SK-N-SH (cell line): Measurements from ENCODE around the gene LST1. TPM values are rescaled to one million over a fixed set of nuclear protein-coding genes. Genes with fewer than 3 reads are reported as not detected.

Experiments used
- CTCF ChIA-PET: fragments of 300-600, 350-600 bp; formaldehyde crosslinking; extraction: SDS; loops from one replicate; lab custom pipeline; 2021; lab: Yijun Ruan, JAX
- POLR2A ChIA-PET: fragments of 350-600 bp; sonication (Branson Sonifier 250); formaldehyde crosslinking; extraction: SDS; loops from one replicate; lab custom pipeline; 2020; ENCODE audit warnings: antibody characterized with exemption, inconsistent platforms; lab: Yijun Ruan, JAX
- DNase-seq: peaks from one replicate; pipeline ENCODE4 v3.0.0; 2012
- H2AFZ ChIP-seq: fragments of 200-600 bp; sonication (generic); 2 replicates; pipeline ENCODE4 v1.8.1; 2016; ENCODE audit warnings: antibody characterized with exemption, mild to moderate bottlenecking, low read depth
- H3F3A ChIP-seq: fragments of 200-600 bp; sonication (generic); replicated peaks from 2 replicates; pipeline ENCODE3; 2016; ENCODE audit warnings: antibody characterized with exemption, mild to moderate bottlenecking; ENCODE audit not compliant: insufficient read depth
- H3K27ac ChIP-seq, 2 experiments: fragments of 200-500 bp in 1 of 2; fragments of 200-600 bp in 1 of 2; sonication (Bioruptor generic) in 1 of 2; sonication (generic), shearing (Covaris generic) in 1 of 2; 2 replicates each; pipeline versions ENCODE4 v1.5.1 to v1.6.1; 2014 to 2016; ENCODE audit warnings: low read depth in 2 of 2, inconsistent platforms in 1 of 2, low read length in 1 of 2, mild to moderate bottlenecking in 1 of 2, mixed read lengths in 1 of 2
- H3K27me3 ChIP-seq: fragments of 200-600 bp; sonication (generic), shearing (Covaris generic); 2 replicates; pipeline ENCODE4 v1.6.1; 2016; ENCODE audit warnings: mixed run types; ENCODE audit not compliant: insufficient read depth
- H3K36me3 ChIP-seq, 2 experiments: fragments of 200-500 bp in 1 of 2; fragments of 200-600 bp in 1 of 2; sonication (Bioruptor generic) in 1 of 2; sonication (generic) in 1 of 2; replicated peaks in 1 of 2; 2 replicates each; pipeline versions ENCODE3 to v1.5.1; 2014 to 2016; ENCODE audit warnings: low read length in 1 of 2, mild to moderate bottlenecking in 1 of 2; ENCODE audit not compliant: insufficient read depth in 2 of 2, control insufficient read depth in 1 of 2
- H3K4me1 ChIP-seq, 2 experiments: fragments of 200-500 bp in 1 of 2; fragments of 200-600 bp in 1 of 2; sonication (Bioruptor generic) in 1 of 2; sonication (generic), shearing (Covaris generic) in 1 of 2; 2 replicates each; pipeline versions ENCODE4 v1.5.1 to v1.6.1; 2014 to 2016; ENCODE audit warnings: low read depth in 1 of 2, low read length in 1 of 2, mixed run types in 1 of 2; ENCODE audit not compliant: insufficient read depth in 2 of 2, control insufficient read depth in 1 of 2
- H3K4me2 ChIP-seq: fragments of 200-600 bp; sonication (generic), shearing (Covaris generic); 2 replicates; pipeline ENCODE4 v1.6.1; 2017; ENCODE audit warnings: mixed run types
- H3K4me3 ChIP-seq, 2 experiments: fragments of 200-500 bp in 1 of 2; fragments of 200-600 bp in 1 of 2; sonication (Bioruptor generic) in 1 of 2; sonication (generic), shearing (Covaris generic) in 1 of 2; 2 replicates each; pipeline versions ENCODE4 v1.5.1 to v1.8.1; 2014 to 2016; ENCODE audit warnings: low read depth in 2 of 2, inconsistent platforms in 1 of 2, low read length in 1 of 2, mild to moderate bottlenecking in 1 of 2, mixed read lengths in 1 of 2, moderate library complexity in 1 of 2
- H3K79me2 ChIP-seq: fragments of 200-600 bp; sonication (generic); 2 replicates; pipeline ENCODE4 v1.8.1; 2017; ENCODE audit warnings: mild to moderate bottlenecking; ENCODE audit not compliant: insufficient read depth
- H3K9ac ChIP-seq: fragments of 200-600 bp; sonication (generic); 2 replicates; pipeline ENCODE4 v1.6.1; 2017; ENCODE audit warnings: mixed run types
- H3K9me2 ChIP-seq: fragments of 200-600 bp; sonication (generic); 2 replicates; pipeline ENCODE4 v1.6.1; 2017; ENCODE audit warnings: mixed run types
- H3K9me3 ChIP-seq: fragments of 200-600 bp; sonication (generic); 2 replicates; pipeline ENCODE4 v1.6.1; 2017; ENCODE audit warnings: mixed run types, mild to moderate bottlenecking, moderate library complexity
- H4K20me1 ChIP-seq: fragments of 200-600 bp; sonication (generic); 2 replicates; pipeline ENCODE4 v1.6.1; 2017; ENCODE audit warnings: mild to moderate bottlenecking, mixed run types; ENCODE audit not compliant: insufficient read depth
- ELF1 ChIP-seq: IDR thresholded peaks from 2 replicates; pipeline ENCODE4 v1.4.0; 2012
- EZH2phosphoT487 ChIP-seq: fragments of 200-600 bp; sonication (generic); IDR thresholded peaks from 2 replicates; pipeline ENCODE4 v1.6.1; 2017; ENCODE audit warnings: low read depth, mixed run types, mild to moderate bottlenecking, antibody characterized with exemption, moderate library complexity, borderline replicate concordance
- FOXM1 ChIP-seq: IDR thresholded peaks from 2 replicates; pipeline ENCODE4 v1.4.0; 2012; ENCODE audit warnings: low read depth, mild to moderate bottlenecking
- IRF3 ChIP-seq: fragments of 150-350 bp; IDR thresholded peaks from 2 replicates; pipeline ENCODE4 v1.6.1; 2016; ENCODE audit warnings: mild to moderate bottlenecking, low read depth, low read length
- JUND ChIP-seq: IDR thresholded peaks from 2 replicates; pipeline ENCODE4 v1.4.0; 2012
- MAX ChIP-seq: IDR thresholded peaks from 2 replicates; pipeline ENCODE4 v1.4.0; 2012; ENCODE audit warnings: low read depth
- MEF2A ChIP-seq: IDR thresholded peaks from 2 replicates; pipeline ENCODE4 v1.4.0; 2012; ENCODE audit warnings: low read depth, borderline replicate concordance
- MXI1 ChIP-seq: IDR thresholded peaks from 2 replicates; pipeline ENCODE4 v1.6.1; 2012; ENCODE audit warnings: mild to moderate bottlenecking, low read depth, low read length, improper control_type of control experiment
- NFIC ChIP-seq: IDR thresholded peaks from 2 replicates; pipeline ENCODE4 v1.4.0; 2012; ENCODE audit warnings: borderline replicate concordance
- PBX3 ChIP-seq: IDR thresholded peaks from 2 replicates; pipeline ENCODE4; 2012
- POLR2AphosphoS5 ChIP-seq: IDR thresholded peaks from 2 replicates; pipeline ENCODE4 v1.6.1; 2012; ENCODE audit warnings: low read depth, low read length
- RCOR1 ChIP-seq: fragments of 150-350 bp; IDR thresholded peaks from 2 replicates; pipeline ENCODE4 v1.6.1; 2017; ENCODE audit warnings: antibody characterized with exemption, low read length
- REST ChIP-seq: IDR thresholded peaks from 2 replicates; pipeline ENCODE4 v1.6.1; 2012; ENCODE audit warnings: mild to moderate bottlenecking, low read depth, low read length, moderate library complexity
- RFX5 ChIP-seq: IDR thresholded peaks from 2 replicates; pipeline ENCODE4 v1.6.1; 2012; ENCODE audit warnings: mild to moderate bottlenecking, improper control_type of control experiment, low read length
- SIN3A ChIP-seq: IDR thresholded peaks from 2 replicates; pipeline ENCODE4 v1.6.1; 2012; ENCODE audit warnings: low read depth, mild to moderate bottlenecking, low read length, moderate library complexity, borderline replicate concordance
- TCF12 ChIP-seq: IDR thresholded peaks from 2 replicates; pipeline ENCODE4 v1.4.0; 2012
- USF1 ChIP-seq: IDR thresholded peaks from 2 replicates; pipeline ENCODE4 v1.4.0; 2012; ENCODE audit warnings: low read depth, borderline replicate concordance
- YY1 ChIP-seq: IDR thresholded peaks from 2 replicates; pipeline ENCODE4 v1.4.0; 2012; ENCODE audit warnings: low read depth, mild to moderate bottlenecking
- ZBTB33 ChIP-seq: IDR thresholded peaks from 2 replicates; pipeline ENCODE4 v1.4.0; 2012; ENCODE audit warnings: low read depth, borderline replicate concordance
- WGBS: methylation state at CpG from one replicate; pipeline ENCODE4 v1.1.6; 2017; ENCODE audit warnings: low lambda C conversion rate; 5-methylcytosine and 5-hydroxymethylcytosine counted together
- polyA plus RNA-seq, 3 experiments: library from polyadenylated mRNA; depleted of rRNA; stranded (reverse); fragments of >200 nt; gene quantifications; 2 replicates each; pipeline ENCODE4 v1.2.3, GENCODE V29; 2012

LST1 gene
- polyA plus RNA-seq, 1 of the 3 experiments (the other 2 are of a cell fraction): not detected

GRCh38 chr6:31567531-31568370 lies 18.3 kb upstream of the LST1 start:
- Histone ChIP-seq H3K27ac (no peak overlapping the region), H2AFZ (no peak overlapping the region), H3K36me3 (no peaks in the 10 kb centered on the region), H3K4me2 (no peak overlapping the region), H3K9me2 (no peaks in the 10 kb centered on the region), H3K4me1 (peaks cover 0 to 3% of the 10 kb centered on the region in 2 experiments; a peak in 1 of 4 replicates), H3K9ac (no peak overlapping the region), H3K4me3 (no peak overlapping the region), H3K27me3 (no peaks in the 10 kb centered on the region), H3K9me3 (no peaks in the 10 kb centered on the region; the same call in 1 of the 2 replicates), H3K79me2 (no peaks in the 10 kb centered on the region), H4K20me1 (no peaks in the 10 kb centered on the region), H3F3A (peaks cover 13% of the 10 kb centered on the region)
- WGBS: 85% methylated on average over 9 of the region's 9 CpGs
- DNase-seq: no peak
- ChIA-PET CTCF (interaction anchor here (0.7 to 5.4 kb wide), 5 partner anchors 13 to 144 kb away, joined by 4 to 22 read pairs (median 6); partner anchors contain the start of gene LTB), POLR2A (no interaction called here)
- TF ChIP-seq ZBTB33 (no peak), FOXM1 (no peak), MXI1 (no peak), USF1 (no peak), MEF2A (no peak), RFX5 (no peak), TCF12 (no peak), SIN3A (no peak), ELF1 (no peak), IRF3 (no peak), JUND (no peak), REST (no peak), MAX (no peak), POLR2AphosphoS5 (no peak), PBX3 (no peak), NFIC (no peak), EZH2phosphoT487 (no peak), YY1 (no peak), RCOR1 (no peak)
